ENCODE measurements around the gene CTDSP2.

The CTDSP2 gene

GRCh38 chr12:57815177-57816000, 31.1 kb downstream of the CTDSP2 start:
- DNase-seq (ENCODE audit: low read depth), result no peak

DNA sequence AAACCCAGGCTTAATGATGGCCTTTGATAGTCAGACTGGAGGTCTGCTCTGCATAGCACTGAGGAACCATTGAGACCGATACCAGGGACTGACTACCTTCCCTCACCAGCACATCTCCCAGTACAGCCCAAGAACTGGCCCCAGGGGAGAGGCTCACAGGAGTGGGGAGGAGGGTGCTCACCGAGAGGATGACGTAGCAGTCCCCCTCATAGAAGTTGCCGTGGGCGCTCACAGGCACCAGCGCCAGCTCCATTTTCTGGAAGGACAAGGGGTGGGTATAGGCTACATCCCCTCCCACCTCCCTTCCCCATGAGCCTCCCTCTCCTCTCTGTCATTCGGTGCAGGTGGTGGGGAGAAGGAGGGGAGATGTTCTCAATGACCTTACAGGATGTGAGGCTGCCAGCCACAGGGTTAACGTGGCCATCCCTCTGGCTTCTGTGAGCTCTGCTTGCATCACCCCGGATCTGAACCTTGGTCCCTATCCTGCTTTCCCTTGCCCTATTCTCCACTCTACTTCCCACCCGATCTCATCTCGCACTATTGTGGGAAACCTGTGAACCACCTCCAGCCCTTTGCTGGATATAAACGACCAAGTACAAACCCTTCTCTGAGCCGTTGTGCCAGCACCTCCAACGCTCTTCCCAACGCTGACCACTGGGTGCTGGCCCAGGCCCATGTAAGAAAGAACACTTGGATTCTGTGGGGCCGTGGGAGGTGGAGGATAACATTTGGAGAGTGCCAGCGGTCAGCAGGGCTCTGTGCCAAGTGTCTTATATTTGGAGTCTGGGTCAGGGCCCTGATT, 32.4 kb downstream of the CTDSP2 start:
- no peak for DNase-seq (ENCODE audit: low read depth)

- DNase-seq (ENCODE audit: low read depth), result no peak
Measured at GRCh38 chr12:57813111-57813970, 33.2 kb downstream of the CTDSP2 start.

GRCh38 chr12:57811028-57811755, 35.3 kb downstream of the CTDSP2 start:
- no peak for DNase-seq (ENCODE audit: low read depth)

DNA sequence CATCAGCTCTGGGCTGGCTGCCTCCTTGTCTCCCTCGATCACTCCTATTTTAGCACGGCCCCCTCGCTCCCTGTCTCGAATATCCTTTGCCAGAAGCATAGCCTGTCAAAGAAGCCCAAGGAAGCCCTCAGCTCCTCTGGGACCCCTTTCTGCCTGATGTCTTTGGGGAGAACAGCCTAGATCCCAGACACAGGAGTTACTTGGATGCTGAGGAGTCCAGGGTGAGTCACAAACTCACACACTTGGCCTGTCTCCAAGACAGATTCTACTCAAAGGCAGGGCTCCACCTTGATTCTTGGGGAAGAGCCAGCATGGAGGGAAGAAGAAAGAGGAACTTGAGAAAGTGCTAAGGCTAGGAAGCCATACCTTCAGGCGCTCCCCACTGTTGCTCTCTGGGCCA, 36.1 kb downstream of the CTDSP2 start:
- DNase-seq (ENCODE audit: low read depth), result no peak

GRCh38 chr12:57809425-57809824, 37.1 kb downstream of the CTDSP2 start:
- DNase-seq (ENCODE audit: low read depth), result no peak

DNA sequence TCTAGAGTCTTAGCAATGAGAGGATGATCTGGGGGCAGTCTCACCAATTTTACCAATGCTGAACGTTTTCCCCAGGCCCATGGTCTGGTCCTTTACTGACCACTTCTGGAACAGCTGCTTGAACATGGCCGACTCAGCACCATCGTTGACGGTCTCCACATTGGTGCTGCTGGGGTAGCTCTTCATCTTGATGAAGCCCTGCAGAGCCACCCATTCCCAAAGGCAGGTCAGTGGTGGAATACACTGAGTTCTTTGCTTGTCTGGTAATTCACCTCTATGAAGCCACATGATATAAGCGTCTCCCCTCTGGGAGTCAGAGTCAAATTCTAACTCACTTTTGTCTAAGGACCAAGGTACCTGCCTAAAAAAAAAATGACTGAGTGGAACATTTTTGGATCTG, 38.2 kb downstream of the CTDSP2 start:
- DNase-seq (ENCODE audit: low read depth), result no peak

DNA sequence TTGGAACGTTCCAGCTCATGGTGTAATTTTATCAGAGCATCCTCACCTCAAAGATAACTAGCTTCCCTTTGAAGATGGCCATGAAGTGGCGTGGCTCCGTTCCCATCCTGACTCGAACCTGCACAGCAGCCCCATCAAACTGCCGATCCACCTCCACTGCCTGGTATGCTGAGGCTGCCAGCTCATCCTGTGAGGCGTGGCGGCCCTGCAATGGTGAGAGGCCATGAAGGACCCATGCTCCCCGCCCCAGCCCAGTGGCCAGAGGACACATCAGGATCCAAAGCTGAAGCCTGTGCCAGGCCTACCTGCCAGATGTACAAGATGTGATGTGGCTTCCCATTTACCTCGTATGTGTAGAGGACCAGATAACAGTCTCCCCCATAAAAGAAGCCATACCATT, 39.2 kb downstream of the CTDSP2 start:
- no peak for DNase-seq (ENCODE audit: low read depth)

DNA sequence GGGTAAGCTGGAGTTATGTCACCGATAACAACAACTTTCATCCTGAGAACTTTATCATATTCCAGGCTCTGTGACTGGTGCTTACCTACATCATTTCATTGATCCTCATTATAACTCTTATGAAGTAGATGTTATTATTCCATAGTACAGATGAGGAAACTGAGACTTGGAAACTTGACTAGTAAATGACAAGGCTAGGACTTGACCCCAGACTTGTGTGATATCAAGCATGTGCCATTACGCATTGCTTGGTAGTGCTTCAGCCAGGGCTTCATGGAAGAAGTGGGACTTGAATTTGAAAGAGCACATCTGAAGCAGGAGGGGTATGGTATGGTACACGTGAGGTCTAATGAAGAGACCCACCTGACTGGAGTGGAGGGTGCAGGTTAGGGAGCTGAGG, 39.9 kb downstream of the CTDSP2 start:
- DNase-seq (ENCODE audit: low read depth), result no peak

GRCh38 chr12:57803319-57803893, 43.1 kb downstream of the CTDSP2 start:
- DNase-seq (ENCODE audit: low read depth), result no peak

DNA sequence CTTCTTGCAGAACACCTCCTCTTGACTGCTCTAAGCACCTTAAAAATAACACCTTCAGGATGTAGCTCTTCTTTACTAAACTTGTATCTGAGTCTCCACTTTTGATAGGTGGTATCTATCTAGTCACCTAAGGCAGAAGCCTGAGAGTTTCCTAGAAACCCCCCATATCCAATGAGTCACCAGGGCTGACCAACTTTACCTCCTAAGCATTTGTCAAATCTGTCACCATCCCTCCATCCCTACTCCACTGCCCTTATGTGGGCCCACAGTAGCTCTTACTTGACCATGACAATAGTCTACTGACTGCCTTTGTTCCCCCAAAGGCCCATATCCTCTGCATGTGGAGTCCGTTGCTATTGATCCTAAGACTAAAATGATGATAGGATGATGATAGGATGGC, 43.9 kb downstream of the CTDSP2 start:
- no peak for DNase-seq (ENCODE audit: low read depth)

- DNase-seq (ENCODE audit: low read depth), result no peak
Measured at GRCh38 chr12:57800965-57801364, 45.6 kb downstream of the CTDSP2 start.

- DNase-seq (ENCODE audit: low read depth), result no peak
Measured at GRCh38 chr12:57797933-57798332, 48.6 kb downstream of the CTDSP2 start.

DNA sequence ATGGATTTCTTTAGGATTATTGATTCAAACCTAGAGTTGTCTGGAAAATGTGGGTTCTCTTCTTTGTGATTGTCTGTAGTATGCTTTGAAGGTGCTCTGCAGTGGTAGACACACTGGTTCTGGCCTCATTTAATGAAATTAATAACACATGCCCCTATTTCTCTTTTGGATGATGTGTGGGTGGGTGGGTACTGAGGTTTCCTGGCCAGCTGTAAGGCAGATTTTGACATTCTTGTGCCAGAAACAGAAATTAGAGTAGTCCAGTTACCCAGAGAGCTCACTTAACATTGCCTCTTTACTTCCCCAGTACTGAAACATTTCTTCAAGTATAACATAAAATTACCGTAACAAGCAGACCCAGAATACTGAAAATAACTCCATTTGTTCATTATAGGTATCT, 49.5 kb downstream of the CTDSP2 start:
- no peak for DNase-seq (ENCODE audit: low read depth)

GRCh38 chr12:57795354-57795753, 51.2 kb downstream of the CTDSP2 start:
- DNase-seq (ENCODE audit: low read depth), result no peak

GRCh38 chr12:57793920-57794319, 52.6 kb downstream of the CTDSP2 start:
- DNase-seq (ENCODE audit: low read depth), result no peak

GRCh38 chr12:57783861-57784260, 62.7 kb downstream of the CTDSP2 start:
- no peak for DNase-seq (ENCODE audit: low read depth)

DNA sequence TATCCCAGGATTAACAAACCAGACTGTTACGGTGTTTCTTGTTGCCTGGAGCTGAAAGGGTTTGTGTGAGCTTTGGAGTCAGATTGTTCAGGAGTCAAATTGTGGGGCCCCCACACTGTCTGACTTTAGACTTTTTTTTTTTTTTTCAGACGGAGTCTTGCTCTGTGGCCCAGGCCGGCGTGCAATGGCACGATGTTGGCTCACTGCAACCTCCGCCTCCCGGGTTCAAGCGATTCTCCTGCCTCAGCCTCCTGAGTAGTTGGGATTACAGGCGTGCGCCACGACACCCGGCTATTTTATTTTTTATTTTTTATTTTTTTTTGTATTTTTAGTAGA, 63.1 kb downstream of the CTDSP2 start:
- no peak for DNase-seq (ENCODE audit: low read depth)

DNA sequence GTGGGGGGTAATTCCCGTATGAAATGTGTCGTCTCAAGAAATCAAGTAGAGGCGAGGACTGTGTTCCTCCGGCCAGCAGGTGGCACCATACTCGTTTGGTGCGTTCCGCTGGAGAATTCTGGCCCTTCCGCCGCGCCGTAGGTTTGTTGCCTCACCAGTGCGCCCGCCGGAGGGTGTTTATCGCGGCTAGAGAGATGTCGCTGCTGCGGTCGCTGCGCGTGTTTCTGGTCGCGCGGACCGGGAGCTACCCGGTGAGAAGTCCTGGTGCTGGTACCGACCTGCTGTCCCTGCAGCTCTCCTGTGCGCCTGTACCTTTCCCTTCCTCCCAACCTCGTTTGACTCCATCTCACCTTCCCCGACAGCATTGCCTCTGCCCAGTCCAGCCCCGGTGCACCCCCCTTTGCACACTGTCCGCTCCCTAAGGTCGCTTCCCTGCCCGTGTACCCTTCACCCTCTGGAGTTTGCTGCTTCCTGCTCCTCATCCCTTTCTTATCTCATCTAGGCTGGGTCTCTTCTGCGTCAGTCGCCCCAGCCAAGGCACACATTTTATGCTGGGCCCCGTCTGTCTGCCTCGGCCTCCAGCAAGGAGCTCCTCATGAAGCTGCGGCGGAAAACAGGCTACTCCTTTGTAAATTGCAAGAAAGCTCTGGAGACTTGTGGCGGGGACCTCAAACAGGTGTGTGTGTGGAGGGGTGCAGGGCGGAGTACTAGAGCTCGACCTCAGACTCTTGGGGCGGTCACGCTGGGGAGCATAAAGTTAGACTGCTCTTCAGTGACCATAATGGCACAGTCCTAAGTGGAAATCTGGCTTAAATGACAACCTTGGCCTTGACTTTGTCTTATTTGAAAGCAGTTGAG, 63.7 kb downstream of the CTDSP2 start, which contains the start of gene TSFM:
Gene TSFM (plus strand): TSS at position 180 of the 858 bp plus-strand sequence. CDS start 15 bp downstream, at position 195.
- peak; percentile 98 for DNase-seq (ENCODE audit: low read depth)

GRCh38 chr12:57782243-57782607, 64.3 kb downstream of the CTDSP2 start:
- no peak for DNase-seq (ENCODE audit: low read depth)
